GM12874 (cell line): Measurements from ENCODE around the gene RAMAC.

Experiments
- CTCF ChIP-seq: IDR thresholded peaks from 2 replicates; pipeline ENCODE4 v1.5.1; 2011; ENCODE audit warnings: low read depth, mild to moderate bottlenecking, control low read depth, low read length, moderate library complexity; ENCODE audit not compliant: insufficient read depth

The RAMAC gene

GRCh38 chr15:82980981-82981380 is 5.0 kb upstream of the RAMAC start:
- TF ChIP-seq CTCF = no peak

GRCh38 chr15:82986442-82986780 is 401 bp downstream of the RAMAC start:
- no peak for TF ChIP-seq CTCF

- TF ChIP-seq CTCF = no peak
Observed at GRCh38 chr15:82992436-82992998, 6.5 kb downstream of the RAMAC start.

- TF ChIP-seq CTCF = no peak
Observed at GRCh38 chr15:82993144-82993543, 7.1 kb downstream of the RAMAC start.

GRCh38 chr15:82995076-82995475 is 9.1 kb downstream of the RAMAC start:
- no peak for TF ChIP-seq CTCF

- no peak for TF ChIP-seq CTCF
Observed at GRCh38 chr15:82995938-82996337, 9.9 kb downstream of the RAMAC start.

- no peak for TF ChIP-seq CTCF
Observed at GRCh38 chr15:82999426-82999825, 13.4 kb downstream of the RAMAC start.
